Adrenal gland (tissue), 5 donors: ENCODE results near the gene CELF3.

Experiments
- CTCF ChIP-seq, 6 experiments: fragments of 450-650 bp in 4 of 6; fragments of 200-600 bp in 2 of 6; sonication (generic) in 1 of 6; IDR thresholded peaks; 1 replicate in 5 of 6; 2 replicates in 1 of 6; pipeline versions ENCODE4 v1.5.1 to v1.8.0; 2016 to 2021; ENCODE audit warnings: antibody characterized with exemption in 6 of 6, mild to moderate bottlenecking in 2 of 6, moderate library complexity in 1 of 6
- POLR2A ChIP-seq, 2 donors: fragments of 450-650 bp; IDR thresholded peaks; one replicate each; pipeline ENCODE4 v1.6.1; 2017; ENCODE audit warnings: antibody characterized with exemption in 2 of 2, mild to moderate bottlenecking in 2 of 2, moderate library complexity in 1 of 2
- donor health status: DM: no; HTN: no; CAD: no.

DNA sequence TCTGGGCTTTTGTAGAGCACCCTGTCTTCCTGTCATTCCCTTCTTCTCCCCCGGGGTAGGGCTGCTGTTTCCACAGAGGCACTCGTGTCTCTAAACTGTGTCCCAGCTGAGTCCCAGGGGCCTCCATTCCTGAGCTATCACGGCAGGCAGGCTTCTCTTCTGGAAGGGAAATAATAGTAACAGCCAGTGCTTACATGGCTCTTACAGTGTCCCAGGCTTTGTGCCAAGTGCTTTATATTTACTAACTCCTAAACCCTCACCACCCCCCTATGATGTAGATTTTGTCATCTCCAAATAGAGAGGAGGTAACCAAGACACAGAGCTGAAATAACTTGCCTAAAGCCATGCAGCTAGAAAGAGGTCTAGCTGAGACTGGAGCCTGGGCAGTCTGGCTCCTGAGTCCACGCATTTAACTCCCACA is 1.4 kb upstream of the CELF3 start:
- TF ChIP-seq POLR2A (IDR thresholded peaks at IDR 0.05) (no peak), CTCF (IDR thresholded peaks at IDR 0.05) (no peak)
